ENCODE results near the gene NOL12. TPM values are rescaled to one million over a fixed set of nuclear protein-coding genes. Genes with fewer than 3 reads are reported as not detected.

NOL12 gene
- total RNA-seq, 1 experiment from 2014 or later: 30.4 TPM

GRCh38 chr22:37681556-37682049 lies 4.5 kb upstream of the NOL12 start:
- Mint-ChIP-seq H3K27ac (no peak overlapping the region), H3K9me3 (no peaks in the 10 kb centered on the region), H3K27me3 (ENCODE audit: low read depth) (peaks cover 2% of the 10 kb centered on the region), H3K36me3 (ENCODE audit: insufficient read depth in 1 of 3, low read depth in 3 of 3) (no peaks in the 10 kb centered on the region; a peak in 1 of 7 replicates), H3K4me3 (peak overlapping the region in 1 of 2 experiments; percentile 55; a peak in 2 of 5 replicates), H3K4me1 (peaks cover 5 to 15% of the 10 kb centered on the region in 2 experiments)
- Histone ChIP-seq H3K79me1 (ENCODE audit: insufficient read depth, low read depth, low read length, poor library complexity, severe bottlenecking) (no peaks in the 10 kb centered on the region), H3K4ac (ENCODE audit: low read depth, low read length) (no peak overlapping the region), H3K18ac (ENCODE audit: insufficient read length, low read depth, low read length) (no peak overlapping the region), H3K27me3 (ENCODE audit: insufficient read depth, low read length) (no peaks in the 10 kb centered on the region), H3T11ph (ENCODE audit: low read length) (no peak overlapping the region), H3K23me2 (ENCODE audit: insufficient read length, low read depth, low read length, poor library complexity, severe bottlenecking) (peaks cover 7% of the 10 kb centered on the region), H4K20me1 (ENCODE audit: control insufficient read depth, insufficient read depth, insufficient read length) (no peaks in the 10 kb centered on the region), H2BK12ac (ENCODE audit: insufficient read length, low read depth, low read length) (no peak overlapping the region), H3K14ac (ENCODE audit: insufficient read depth, low read length) (no peak overlapping the region; the same call in 1 of the 2 replicates), H2AFZ (ENCODE audit: low read length) (no peak overlapping the region), H3K23ac (ENCODE audit: insufficient read length, low read depth, low read length) (no peak overlapping the region), H3K4me2 (ENCODE audit: insufficient read depth, insufficient read length, low read length) (no peak overlapping the region), H3K4me1 (ENCODE audit: insufficient read depth, low read length) (no peaks in the 10 kb centered on the region), H3K27ac (ENCODE audit: insufficient read length, low read depth, low read length) (no peak overlapping the region), H2BK15ac (ENCODE audit: low read depth, low read length) (no peak overlapping the region), H3K9me3 (ENCODE audit: control insufficient read depth, low read depth, low read length) (no peaks in the 10 kb centered on the region), H3K9ac (ENCODE audit: extremely low read depth, insufficient read length, low read length) (no peak overlapping the region), H3K56ac (ENCODE audit: insufficient read length, low read depth, low read length) (no peak overlapping the region), H2BK5ac (ENCODE audit: insufficient read length, low read length) (no peak overlapping the region), H4K91ac (ENCODE audit: insufficient read length, low read depth, low read length) (no peak overlapping the region), H2BK20ac (ENCODE audit: low read depth, low read length, poor library complexity, severe bottlenecking) (no peak overlapping the region), H4K8ac (replicated peaks; ENCODE audit: insufficient read length, low read depth, low read length) (no peak overlapping the region), H4K5ac (ENCODE audit: insufficient read length, low read depth, low read length) (no peak overlapping the region), H2AK5ac (ENCODE audit: insufficient read length, low read length) (no peak overlapping the region), H2BK120ac (ENCODE audit: low read depth, low read length, poor library complexity, severe bottlenecking) (no peak overlapping the region), H3K79me2 (ENCODE audit: insufficient read depth, low read length) (no peaks in the 10 kb centered on the region)
- TF ChIP-seq, protein P1, sequence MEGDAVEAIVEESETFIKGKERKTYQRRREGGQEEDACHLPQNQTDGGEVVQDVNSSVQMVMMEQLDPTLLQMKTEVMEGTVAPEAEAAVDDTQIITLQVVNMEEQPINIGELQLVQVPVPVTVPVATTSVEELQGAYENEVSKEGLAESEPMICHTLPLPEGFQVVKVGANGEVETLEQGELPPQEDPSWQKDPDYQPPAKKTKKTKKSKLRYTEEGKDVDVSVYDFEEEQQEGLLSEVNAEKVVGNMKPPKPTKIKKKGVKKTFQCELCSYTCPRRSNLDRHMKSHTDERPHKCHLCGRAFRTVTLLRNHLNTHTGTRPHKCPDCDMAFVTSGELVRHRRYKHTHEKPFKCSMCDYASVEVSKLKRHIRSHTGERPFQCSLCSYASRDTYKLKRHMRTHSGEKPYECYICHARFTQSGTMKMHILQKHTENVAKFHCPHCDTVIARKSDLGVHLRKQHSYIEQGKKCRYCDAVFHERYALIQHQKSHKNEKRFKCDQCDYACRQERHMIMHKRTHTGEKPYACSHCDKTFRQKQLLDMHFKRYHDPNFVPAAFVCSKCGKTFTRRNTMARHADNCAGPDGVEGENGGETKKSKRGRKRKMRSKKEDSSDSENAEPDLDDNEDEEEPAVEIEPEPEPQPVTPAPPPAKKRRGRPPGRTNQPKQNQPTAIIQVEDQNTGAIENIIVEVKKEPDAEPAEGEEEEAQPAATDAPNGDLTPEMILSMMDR (conservative IDR thresholded peaks at IDR 0.05): peak; percentile 94
- DNase-seq: peak; percentile 83
- WGBS (ENCODE audit: extremely low coverage, insufficient read length, low lambda C conversion rate): no CpG with 5 or more reads among the region's 6 CpGs

All from H9 (cell line).